Medulla oblongata (tissue), 1 donor: Measurements from ENCODE around the gene SCO1.
"Not testable (repeated sequence)": the region's sequence is repeated elsewhere in the genome, so short reads cannot be mapped to it uniquely, and the experiment has no call there.

Source experiments
- DNase-seq: peaks from one replicate; pipeline ENCODE4 v3.0.0-alpha.2; 2015; ENCODE audit errors: extremely low spot score

The SCO1 gene

GRCh38 chr17:10697092-10698081 is at the start of gene SCO1, which contains the start of gene ADPRM:
Gene SCO1 (minus strand): TSS chr17:10697533. CDS start chr17:10697507, 26 bp downstream.
Gene ADPRM (plus strand): TSS chr17:10697594. CDS start chr17:10704927, 7,333 bp downstream.
- peak; percentile 97 for DNase-seq

DNA sequence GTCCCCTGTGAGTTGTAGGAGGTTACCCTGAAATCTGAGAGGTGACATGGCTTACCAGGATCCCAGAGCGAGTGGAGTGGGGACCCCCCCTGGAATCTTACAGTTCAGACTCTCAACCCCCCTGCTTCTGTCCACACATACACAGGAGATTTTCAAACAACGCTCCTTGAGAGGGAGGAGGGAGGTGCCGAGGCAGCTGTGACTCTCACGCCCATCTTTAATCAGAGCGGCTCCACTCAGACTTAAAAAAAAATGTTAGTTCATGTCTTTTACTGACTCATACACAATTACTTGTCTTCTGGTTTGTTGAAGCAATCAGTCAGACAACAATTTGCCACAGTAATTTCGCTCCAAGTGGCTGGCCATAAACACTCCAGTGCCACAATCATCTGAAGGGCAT is 47.9 kb upstream of the SCO1 start:
- DNase-seq = no peak

- DNase-seq = no peak
These were observed 47.2 kb upstream of the SCO1 start for GRCh38 chr17:10744501-10745000.

GRCh38 chr17:10743316-10744009 is 46.1 kb upstream of the SCO1 start:
- peak; percentile 66 for DNase-seq

DNA sequence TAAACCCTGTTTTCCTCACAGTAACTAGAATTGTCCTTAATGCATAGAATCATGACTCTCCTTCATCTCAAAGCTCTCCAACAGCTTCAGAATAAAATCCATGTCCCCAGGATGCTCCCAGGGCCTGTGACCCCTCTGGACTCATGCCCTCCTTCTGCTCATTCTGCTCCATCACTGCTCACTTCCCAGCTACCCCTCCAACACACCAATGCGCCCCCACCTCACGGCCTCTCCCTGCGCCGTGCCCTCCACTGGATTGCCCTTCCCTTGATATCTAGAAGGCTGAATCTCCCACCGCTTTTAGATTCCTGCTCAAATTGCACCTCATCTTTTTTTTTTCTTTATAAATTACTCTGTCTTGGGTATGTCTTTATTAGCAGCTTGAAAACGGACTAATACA is 45.1 kb upstream of the SCO1 start:
- no peak for DNase-seq

GRCh38 chr17:10741416-10742135 is 44.2 kb upstream of the SCO1 start:
- DNase-seq = no peak

DNA sequence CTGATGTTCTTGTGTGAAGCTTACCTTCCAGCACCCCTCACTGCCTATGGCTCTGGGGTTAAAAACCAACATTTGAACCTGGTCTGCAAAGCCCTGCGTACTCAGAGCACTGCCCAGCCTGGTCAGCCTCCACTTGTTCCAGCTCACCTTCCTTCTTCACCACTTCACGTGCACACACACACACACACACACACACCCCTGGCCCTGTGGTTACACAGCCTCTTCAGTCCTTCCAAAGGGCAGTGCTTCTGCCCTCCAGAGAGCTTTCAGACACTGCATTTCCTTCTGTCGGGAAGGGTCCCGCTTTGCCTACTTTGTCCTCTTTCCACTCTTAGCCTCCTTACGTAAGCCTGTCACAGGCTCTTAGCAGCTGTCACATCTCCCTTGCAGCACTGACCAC is 42.1 kb upstream of the SCO1 start:
- no peak for DNase-seq

DNA sequence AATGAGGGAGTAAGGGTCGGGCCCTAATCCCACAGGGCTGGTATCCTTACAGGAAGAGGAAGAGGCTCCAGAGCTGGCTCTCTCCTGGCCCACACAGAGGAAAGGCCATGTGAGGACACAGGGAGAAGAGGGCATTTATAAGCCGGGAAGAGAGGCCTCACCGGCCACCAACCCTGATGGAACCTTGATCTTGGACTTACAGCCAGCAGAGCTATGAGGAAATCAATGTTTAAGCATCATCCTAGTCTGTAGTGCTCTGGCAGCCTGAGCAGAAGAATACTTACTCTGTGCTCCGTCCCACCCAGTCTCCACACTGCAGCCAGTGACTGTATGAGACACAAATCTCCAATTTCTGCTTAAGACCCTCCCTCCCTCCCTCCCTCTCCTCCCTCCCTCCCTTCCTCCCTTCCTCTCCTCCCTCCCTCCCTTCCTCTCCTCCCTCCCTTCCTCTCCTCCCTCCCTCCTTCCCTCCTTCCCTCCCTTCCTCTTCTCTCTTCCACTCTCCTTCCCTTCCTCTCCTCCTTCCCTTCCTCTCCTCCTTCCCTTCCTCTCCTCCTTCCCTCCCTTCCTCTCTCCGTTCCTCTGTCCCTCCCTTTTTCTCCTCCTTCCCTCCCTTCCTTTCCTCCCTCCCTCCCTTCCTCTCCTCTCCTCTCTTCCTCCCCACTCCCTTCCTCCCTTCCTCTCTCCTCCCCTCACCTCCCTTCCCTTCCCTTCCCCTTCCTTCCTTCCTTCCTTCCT is 41.4 kb upstream of the SCO1 start:
- no peak for DNase-seq

- DNase-seq = no peak
These were observed 40.4 kb upstream of the SCO1 start for GRCh38 chr17:10737736-10738135.

DNA sequence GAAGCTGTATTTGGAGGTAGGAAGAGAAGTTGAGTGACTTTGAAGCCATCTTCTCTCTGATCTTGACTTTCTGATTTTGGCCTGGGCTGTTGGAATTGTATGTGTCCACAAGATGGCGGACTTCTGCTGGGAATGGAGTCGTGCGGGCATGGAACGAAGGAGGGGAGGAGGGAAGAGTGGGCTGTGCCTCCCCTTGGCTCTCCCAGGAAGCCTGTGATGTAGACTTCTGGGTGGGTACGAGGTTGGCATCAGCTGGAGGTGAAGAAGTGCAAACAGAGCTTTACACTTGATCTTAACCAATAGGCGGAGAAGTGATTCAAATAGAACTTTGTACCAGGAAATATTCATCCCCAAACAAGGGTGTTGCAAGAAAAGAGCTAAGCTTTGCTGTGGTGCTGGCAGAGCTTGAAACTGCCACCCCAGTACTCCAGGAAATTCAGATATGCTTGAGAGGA is 39.9 kb upstream of the SCO1 start:
- peak; percentile 85 for DNase-seq

DNA sequence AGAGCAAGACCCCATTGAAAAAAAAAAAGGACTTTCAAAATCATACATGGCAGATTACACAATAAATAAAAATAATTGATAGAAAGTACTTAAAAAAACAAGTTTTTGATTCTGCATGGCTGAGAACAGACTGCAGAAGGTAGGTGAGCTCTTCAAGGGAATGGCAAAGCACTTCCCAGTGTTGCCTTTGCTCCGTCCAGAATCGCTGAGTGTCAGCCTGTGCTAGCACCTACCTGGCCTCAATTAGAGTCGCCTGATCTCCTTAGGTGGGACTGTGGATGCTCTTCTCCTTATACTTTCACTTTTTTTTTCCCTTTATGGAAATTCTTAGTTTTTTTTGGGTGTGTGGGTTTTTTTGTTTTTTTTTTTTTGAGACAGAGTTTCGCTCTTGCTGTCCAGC is 38.5 kb upstream of the SCO1 start:
- DNase-seq = no peak

- DNase-seq = no peak
These were observed 37.9 kb upstream of the SCO1 start for GRCh38 chr17:10735251-10735650.

DNA sequence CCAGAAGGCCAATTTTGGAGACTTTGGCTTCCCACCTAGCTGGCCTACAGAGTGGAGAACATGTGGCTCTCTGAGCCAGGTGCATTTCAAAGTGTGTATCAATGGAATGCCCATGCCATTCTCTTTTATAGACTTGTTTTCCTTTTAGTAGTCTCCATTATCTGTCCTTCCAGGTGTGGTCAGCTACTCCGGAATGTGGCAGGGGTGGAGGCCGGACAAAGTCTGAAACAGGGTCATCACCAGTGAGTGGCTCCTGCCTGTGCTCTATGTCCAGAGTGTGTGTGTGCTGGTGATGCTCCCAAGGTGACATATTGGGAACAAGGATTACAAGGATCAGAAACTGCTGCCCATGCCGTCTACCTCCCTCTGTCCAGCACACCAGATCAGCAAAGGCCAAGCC is 36.3 kb upstream of the SCO1 start:
- no peak for DNase-seq

GRCh38 chr17:10732121-10732520 is 34.8 kb upstream of the SCO1 start:
- not testable (repeated sequence) for DNase-seq

DNA sequence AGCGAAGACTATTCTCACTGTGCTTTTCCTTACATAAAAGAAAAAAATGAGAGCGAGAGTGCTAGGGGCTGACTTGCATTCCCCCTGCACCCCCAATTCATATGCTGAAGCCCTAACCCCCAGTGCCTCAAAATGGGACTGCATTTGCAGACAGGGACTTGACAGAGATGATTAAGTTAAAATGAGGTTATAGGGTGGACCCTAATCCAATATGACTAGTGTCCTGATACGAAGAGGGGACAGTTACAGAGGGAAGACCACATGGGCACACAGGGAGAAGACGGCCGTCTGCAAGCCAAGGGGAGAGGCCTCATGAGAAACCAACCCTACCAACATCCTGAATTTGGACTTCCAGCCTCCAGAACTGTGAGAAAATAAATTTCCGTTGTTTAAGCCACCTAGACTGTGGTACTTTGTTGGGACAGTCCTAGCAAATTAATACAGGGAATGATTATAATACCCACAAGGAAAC is 34.1 kb upstream of the SCO1 start:
- DNase-seq = no peak

DNA sequence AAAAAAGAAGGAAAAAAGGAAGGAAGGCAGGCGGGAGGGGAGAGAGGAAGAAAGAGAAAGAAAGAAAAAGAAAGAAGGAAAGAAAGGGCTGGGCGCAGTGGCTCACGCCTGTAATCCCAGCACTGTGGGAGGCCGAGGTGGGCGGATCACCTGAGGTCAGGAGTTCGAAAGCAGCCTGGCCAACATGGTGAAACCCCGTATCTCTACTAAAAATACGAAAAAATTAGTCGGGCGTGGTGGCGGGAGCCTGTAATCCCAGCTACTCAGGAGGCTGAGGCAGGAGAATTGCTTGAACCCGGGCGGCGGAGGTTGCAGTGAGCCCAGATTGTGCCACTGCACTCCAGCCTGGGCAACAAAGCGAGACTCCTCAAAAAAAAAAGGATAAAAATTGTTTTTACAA is 32.9 kb upstream of the SCO1 start:
- not testable (repeated sequence) for DNase-seq

DNA sequence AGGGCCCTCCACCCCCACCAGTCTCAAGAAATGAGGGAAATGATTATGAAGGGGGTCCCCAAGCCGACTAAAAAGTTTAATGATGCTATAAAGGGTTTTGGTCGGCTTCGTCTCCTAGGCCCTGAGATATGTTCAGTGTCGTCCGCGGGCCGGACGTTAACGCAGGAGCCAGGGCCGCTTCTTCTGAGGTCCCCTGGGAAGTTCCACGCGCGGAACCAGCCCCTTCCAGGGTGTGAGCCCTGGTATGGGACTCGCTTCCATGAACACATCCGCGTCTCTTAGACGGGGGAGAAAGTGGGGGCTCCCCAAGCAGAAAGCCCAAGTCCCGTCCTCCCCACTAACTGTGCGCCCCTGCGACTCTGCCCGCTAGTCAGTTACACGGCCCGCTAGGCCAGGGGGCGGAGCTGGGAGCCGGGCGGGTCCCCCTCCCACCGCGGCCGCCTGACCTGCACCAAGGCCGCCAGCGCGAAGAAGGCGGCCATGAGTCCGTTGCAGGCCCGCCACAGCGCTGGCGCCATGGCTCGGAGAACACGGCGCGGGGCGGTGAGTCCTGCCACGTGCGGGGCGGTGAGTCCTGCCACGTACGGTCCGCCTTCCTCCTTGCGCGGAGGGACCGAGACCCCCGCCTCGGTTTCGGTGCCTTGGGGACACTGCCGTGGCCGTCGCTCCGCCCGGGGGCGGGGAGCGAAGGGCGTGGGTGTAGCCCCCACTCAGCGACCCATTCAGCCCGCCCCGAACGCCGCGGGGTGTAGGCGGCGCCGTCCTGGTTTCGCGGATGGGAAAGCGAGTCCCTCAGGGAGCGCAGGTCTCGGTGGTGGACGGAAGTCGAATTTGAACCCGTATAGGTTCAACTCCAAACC is 32.2 kb upstream of the SCO1 start, which contains the start of gene TMEM220:
TSS of gene TMEM220 (minus strand) at position 690 of the 860 bp plus-strand sequence. CDS start at position 518, 172 bp downstream.
- peak; percentile 76 for DNase-seq

- no peak for DNase-seq
These were observed 31.1 kb upstream of the SCO1 start for GRCh38 chr17:10728331-10728892.

DNA sequence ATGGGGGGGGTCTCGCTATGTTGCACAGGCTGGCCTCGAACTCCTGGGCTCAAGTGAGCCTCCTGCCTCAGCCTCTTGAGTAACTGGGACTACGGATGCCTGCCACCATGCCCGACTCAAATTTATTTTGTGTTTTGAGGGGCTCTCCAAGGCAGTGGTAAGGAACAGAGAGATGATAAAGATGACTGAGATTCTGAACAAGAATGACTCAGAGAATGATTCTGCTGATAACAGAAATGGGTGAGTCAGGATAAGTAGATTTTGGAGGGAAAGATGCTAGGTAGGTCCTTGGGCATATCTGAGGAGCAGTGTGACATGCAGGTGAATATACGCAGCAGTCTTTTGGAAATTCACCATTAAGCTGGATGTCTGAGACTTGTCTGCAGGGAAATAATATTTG is 29.9 kb upstream of the SCO1 start:
- DNase-seq = no peak
